NOMO-1 (cell line): ENCODE measurements around the gene SMIM45.

ENCODE experiments used
- DNase-seq, 2 experiments: peaks; one replicate each; lab custom pipeline; 2025; ENCODE audit not compliant: unreplicated experiment in 2 of 2; lab: John Stamatoyannopoulos, UW

SMIM45 gene

DNA sequence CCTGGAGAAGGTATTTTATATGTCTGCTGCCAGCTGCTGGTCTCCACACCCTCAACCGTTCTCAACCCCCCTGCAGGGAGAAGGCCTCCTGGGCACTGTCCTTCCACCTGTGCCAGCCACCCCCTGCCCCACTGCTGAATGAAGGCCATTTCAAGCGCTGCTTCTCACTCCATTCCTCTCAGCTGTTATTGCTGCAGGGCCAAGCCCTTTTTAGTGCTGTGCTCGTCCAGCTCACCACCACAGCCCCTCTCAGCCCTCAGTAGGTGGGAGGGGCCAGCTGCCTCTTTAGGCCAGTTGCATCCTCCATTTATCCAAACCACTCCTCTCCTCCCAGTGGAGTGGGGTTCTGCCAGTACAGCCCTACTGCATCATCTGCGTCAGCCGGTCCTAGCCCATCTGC is 44.9 kb downstream of the SMIM45 start:
- DNase-seq: no peak

DNA sequence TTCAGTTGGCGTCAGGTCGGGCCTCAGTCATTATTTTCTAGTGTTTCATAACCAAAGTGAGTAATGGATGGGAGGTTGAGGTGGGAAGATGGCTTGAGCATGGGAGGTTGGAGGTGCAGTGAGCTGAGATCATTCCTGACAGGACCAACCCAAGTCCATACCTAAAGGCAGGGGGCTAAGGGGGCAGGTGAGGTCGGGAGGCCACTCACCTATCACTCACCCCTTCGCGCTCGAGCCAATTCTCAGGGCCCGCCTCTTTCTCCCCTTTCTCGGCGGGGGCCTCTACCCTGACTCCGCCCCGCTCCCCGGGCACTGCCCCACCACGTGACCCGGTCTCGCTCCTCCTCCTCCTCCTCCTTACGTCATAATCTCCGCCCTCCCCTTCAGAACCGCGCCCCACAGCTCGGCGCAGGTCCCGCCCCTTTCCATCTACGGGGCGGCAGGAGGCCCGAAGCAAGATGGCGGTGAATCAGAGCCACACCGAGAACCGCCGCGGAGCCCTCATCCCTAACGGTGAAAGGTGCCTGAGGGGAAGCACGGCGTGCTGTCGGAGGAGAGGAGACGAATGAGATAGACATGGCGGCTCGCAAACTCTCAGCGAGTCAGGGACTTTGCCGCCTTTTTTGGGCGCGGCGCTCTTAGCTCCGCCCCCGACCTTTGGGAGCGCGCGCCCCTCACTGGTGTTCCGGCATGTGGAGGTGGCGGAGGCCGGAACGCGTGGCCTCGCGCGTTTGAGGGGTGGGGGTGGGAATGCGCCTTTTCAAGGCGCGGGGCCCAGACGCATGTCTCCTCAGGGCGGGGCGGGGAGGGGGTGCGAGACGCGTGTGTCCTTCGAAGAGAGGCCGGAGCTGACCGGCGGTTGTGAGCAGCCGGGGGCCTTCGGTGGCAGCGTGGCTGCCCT is 46.7 kb downstream of the SMIM45 start, which contains the start of gene WBP2NL:
Gene WBP2NL, plus strand, starts transcription at position 428 of the 901 bp plus-strand sequence. Its CDS starts 31 bp downstream, at position 459.
- peak; percentile 86 to 92 for DNase-seq

DNA sequence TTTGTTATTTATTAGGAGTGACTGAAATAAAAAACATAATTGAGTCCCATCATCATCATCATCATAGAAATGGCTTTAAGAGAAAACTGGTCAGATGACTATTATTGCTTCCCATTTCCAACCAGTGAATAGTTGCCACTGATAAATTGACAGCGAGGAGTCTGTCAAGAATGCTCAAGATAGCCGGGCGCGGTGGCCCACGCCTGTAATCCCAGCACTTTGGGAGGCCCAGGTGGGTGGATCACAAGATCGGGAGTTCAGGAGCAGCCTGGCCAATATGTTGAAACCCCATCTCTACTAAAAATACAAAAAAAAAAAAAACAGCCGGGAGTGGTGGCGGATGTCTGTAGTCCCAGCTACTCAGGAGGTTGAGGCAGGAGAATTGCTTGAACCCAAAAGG is 48.5 kb downstream of the SMIM45 start:
- no peak for DNase-seq

DNA sequence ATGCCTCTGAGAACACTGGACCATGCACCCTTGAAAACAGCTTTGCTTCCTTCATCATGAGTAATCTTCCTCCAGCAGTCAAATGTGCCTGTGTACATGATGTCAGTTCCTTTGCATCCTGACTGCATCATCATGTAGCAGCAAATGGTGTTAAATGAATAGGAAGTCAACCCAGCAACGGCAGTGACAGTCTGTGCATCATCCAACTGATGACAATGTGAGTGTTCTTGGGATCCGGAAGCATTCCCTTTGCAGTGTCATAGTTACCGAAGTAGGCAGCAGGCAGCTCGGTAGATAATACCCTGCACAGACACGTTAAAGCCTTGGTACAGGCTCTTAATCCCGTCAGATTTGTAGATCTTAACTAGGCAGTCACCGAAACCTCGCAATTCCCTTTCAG is 49.2 kb downstream of the SMIM45 start:
- DNase-seq: no peak

DNA sequence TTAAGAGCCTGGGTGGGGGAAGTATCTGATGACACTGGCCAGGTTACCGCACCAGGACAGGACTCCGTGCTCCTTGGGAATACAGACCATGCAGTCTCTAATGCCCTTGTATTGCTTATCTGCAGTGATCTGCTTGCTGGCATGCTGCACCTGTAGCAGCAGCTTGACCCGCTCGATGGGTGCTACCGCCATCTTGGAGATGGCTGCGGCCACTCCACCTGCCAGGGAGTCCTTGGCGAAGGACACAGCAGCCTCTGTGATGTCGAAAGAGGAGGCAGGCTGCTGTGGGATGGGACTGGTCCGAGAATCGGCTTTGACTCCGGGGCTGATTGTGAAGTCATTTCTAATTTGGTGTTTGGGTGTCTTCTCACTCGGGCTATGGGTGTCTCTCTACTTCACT is 49.8 kb downstream of the SMIM45 start:
- DNase-seq: no peak

DNA sequence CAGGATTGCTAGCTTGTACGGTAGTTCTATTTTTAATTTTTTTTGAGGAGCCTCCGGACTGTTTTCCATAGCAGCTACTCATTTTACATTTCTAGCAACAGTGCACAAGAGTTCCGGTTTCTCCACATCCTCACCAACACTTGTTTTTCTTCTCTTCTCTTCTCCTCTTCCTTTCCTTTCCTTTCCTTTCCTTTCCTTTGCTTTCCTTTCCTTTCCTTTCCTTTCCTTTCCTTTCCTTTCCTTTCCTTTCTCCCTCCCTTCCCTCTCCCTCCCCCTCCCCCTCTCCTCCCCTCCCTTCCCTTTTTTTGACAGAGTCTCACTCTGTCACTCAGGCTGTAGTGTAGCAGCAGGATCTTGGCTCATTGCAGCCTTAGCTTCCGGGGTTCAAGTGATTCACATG is 56.0 kb downstream of the SMIM45 start:
- DNase-seq: no peak
